ENCODE results near the gene AIMP2. TPM values are rescaled to one million over a fixed set of nuclear protein-coding genes. Genes with fewer than 3 reads are reported as not detected.

AIMP2 gene
- total and polyA plus RNA-seq, 2 of the 4 experiments (the other 2 are of a cell fraction) = 57.5 to 58.6 TPM

GRCh38 chr7:6031567-6031966 lies 22.5 kb downstream of the AIMP2 start:
- no peaks in the 10 kb centered on the region for H3K4me1 ChIP-seq (ENCODE audit: control insufficient read depth, insufficient read depth, low read length)
- H2AK9ac ChIP-seq (replicated peaks; ENCODE audit: low read depth, low read length, poor library complexity) = no peak overlapping the region
- H3K79me1 ChIP-seq (ENCODE audit: low read depth in 1 of 2, low read length in 2 of 2) = peaks cover 23 to 36% of the 10 kb centered on the region in 2 experiments
- no peak overlapping the region for H3K23ac ChIP-seq (ENCODE audit: low read depth, low read length)
- POLR2A ChIA-PET (ENCODE audit: unreplicated experiment) = no interaction called here
- no peak overlapping the region for H3K4me3 ChIP-seq (ENCODE audit: insufficient read depth, low read depth, low read length)
- H2AFZ ChIP-seq (replicated peaks; ENCODE audit: low read length, poor library complexity) = no peak overlapping the region
- CTCF ChIA-PET = no interaction called here
- H2AK5ac ChIP-seq (ENCODE audit: low read depth, low read length) = no peak overlapping the region
- H3K9me1 ChIP-seq (ENCODE audit: insufficient read depth, low read length) = peaks cover 6% of the 10 kb centered on the region; the same call in 1 of the 2 replicates
- no peak overlapping the region for H4K91ac ChIP-seq (ENCODE audit: insufficient read depth, low read depth, low read length)
- ATAC-seq (ENCODE audit: low read depth) (no peak), DNase-seq (no peak)
- intact Hi-C loops (cut with micrococcal nuclease) (no loop called here), dilution Hi-C loops (cut with HindIII; ENCODE audit: low sequenced_read_pairs, unreplicated experiment) (no loop called here), in situ Hi-C loops (cut with MboI; ENCODE audit: low sequenced_read_pairs) (no loop called here)
- H2BK5ac ChIP-seq (ENCODE audit: low read depth, low read length, poor library complexity, severe bottlenecking) = no peak overlapping the region
- H4K5ac ChIP-seq (ENCODE audit: low read depth, low read length) = no peak overlapping the region
- no peak overlapping the region for H2BK120ac ChIP-seq (ENCODE audit: low read depth, low read length)
- no peaks in the 10 kb centered on the region; the same call in 1 of the 2 replicates for H4K20me1 ChIP-seq (ENCODE audit: insufficient read depth, low read length)
- no peak overlapping the region for H3K18ac ChIP-seq (ENCODE audit: low read depth, low read length)
- H3K27me3 ChIP-seq (ENCODE audit: control insufficient read depth, insufficient read depth, low read length) = no peaks in the 10 kb centered on the region
- H3K36me3 ChIP-seq (ENCODE audit: control insufficient read depth, insufficient read depth, low read length) = peaks cover 49% of the 10 kb centered on the region
- WGBS, 2 experiments (ENCODE audit: extremely low coverage in 2 of 2, insufficient read length in 1 of 2) = no CpG with 5 or more reads among the region's 3 CpGs
- no peak overlapping the region for H2BK15ac ChIP-seq (ENCODE audit: low read depth, low read length)
- H3K9me3 ChIP-seq (ENCODE audit: control insufficient read depth, insufficient read depth, low read length) = no peaks in the 10 kb centered on the region
- H4K8ac ChIP-seq (ENCODE audit: low read depth in 2 of 2, low read length in 2 of 2) = no peak overlapping the region
- TF ChIP-seq CHD1 (IDR thresholded peaks at IDR 0.05; ENCODE audit: low read depth, low read length) = no peak
- no peak for TF ChIP-seq RCOR1 (IDR thresholded peaks at IDR 0.05; ENCODE audit: insufficient replicate concordance, low read length)
- no peak for TF ChIP-seq RAD21 (IDR thresholded peaks at IDR 0.05; ENCODE audit: low read length)
- TF ChIP-seq BHLHE40 (IDR thresholded peaks at IDR 0.05; ENCODE audit: low read depth, low read length) = no peak
- TF ChIP-seq CTCF (conservative IDR thresholded peaks at IDR 0.05; ENCODE audit: low read depth, low read length) = no peak
- TF ChIP-seq POLR2A (IDR thresholded peaks at IDR 0.05; ENCODE audit: low read depth, low read length) = no peak
- TF ChIP-seq ELK1 (IDR thresholded peaks at IDR 0.05; ENCODE audit: borderline replicate concordance, low read depth, low read length) = no peak
- TF ChIP-seq MAZ (IDR thresholded peaks at IDR 0.05; ENCODE audit: borderline replicate concordance, low read depth, low read length) = no peak
- no peak for TF ChIP-seq MAFK (IDR thresholded peaks at IDR 0.05; ENCODE audit: low read depth, low read length)
- no peak for TF ChIP-seq FOS (IDR thresholded peaks at IDR 0.05; ENCODE audit: low read depth, low read length)
- TF ChIP-seq SMC3 (IDR thresholded peaks at IDR 0.05; ENCODE audit: low read depth, low read length) = no peak
- no peak for TF ChIP-seq CEBPB (IDR thresholded peaks at IDR 0.05; ENCODE audit: low read depth, low read length)
- H3K27ac ChIP-seq (ENCODE audit: insufficient read depth, low read length) = no peak overlapping the region
- H3K14ac ChIP-seq (replicated peaks; ENCODE audit: low read depth, low read length) = no peak overlapping the region
- H3K56ac ChIP-seq (ENCODE audit: extremely low read depth, insufficient read depth, low read length) = no peak overlapping the region
- no peak overlapping the region for H3K9ac ChIP-seq (ENCODE audit: low read depth, low read length)
- no peak overlapping the region for H3K4ac ChIP-seq (ENCODE audit: low read depth, low read length)
- no peak overlapping the region for H3K4me2 ChIP-seq (ENCODE audit: low read depth, low read length)
- no peak overlapping the region for H2BK20ac ChIP-seq (ENCODE audit: low read depth, low read length)
- BruUV-seq (replicated peaks) = no TSS peak
